ENCODE data around the gene PLA2G12A.

PLA2G12A gene

DNA sequence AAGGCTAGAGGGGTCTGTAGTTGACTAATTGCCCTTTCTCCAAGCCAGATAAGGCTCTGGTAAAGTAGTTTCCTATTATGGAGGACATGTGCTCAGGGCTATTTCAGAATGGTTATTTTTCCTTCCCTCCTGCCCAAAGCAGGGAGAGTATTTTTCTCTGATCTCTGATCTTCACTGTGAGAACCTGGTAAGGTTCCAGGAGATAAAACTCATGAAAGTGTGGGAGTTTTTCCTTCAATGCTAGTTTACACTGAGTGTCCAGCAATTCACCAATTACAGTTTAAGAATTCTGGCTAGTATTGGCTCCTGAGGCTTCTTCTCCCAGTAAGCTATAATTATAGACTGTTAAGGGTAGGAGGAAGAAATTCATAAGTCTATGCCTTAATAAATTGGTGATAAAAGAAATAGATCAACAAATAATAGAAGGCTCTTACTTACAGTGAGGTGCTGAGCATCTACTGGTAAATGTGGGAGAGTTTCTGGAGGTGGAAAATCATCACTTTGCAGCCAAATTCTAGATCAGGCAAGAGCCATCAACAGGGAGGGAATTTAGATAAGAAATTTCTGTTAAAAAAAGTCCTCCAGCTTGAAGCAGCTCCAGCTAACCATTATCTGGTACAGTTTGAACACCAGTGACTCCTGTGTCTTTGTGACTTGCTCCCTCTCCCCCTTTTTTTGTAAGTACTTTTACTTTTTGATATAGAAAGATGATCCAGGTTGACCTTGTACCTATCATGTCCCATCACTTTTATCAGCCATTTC, 57.5 kb downstream of the PLA2G12A start:
- Histone ChIP-seq H3K9me3 (ENCODE audit: control insufficient read depth, insufficient read depth, low read length) (no peaks in the 10 kb centered on the region), H3K4me1 (ENCODE audit: control insufficient read depth, insufficient read depth, low read length) (no peaks in the 10 kb centered on the region), H3K9ac (ENCODE audit: low read depth, low read length) (no peak overlapping the region), H3K36me3 (ENCODE audit: control insufficient read depth, insufficient read depth, low read length) (no peaks in the 10 kb centered on the region), H3K27me3 (ENCODE audit: control insufficient read depth, insufficient read depth, low read length) (no peaks in the 10 kb centered on the region), H3K4me3 (ENCODE audit: low read depth, low read length) (no peak overlapping the region)

DNA sequence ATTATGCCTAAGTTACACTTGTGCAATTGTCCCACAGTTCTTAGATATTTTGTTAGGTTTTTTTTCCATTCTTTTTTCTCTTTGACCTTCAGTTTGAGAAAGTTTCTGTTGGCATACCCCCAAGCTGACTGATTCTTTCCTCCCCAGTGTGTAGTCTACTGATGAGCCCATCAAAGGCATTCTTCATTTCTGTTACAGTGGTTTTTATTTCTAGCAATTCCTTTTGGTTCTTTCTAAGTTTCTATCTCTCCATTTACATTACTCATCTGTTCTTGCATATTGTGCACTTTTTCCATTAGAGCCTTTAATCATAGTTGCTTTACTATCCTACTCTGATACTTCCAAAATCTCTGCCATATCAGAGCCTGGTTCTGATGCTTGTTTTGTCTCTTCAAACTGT, 58.5 kb downstream of the PLA2G12A start:
- H3K27me3 ChIP-seq (ENCODE audit: control insufficient read depth, insufficient read depth, low read length): no peaks in the 10 kb centered on the region
- no peak overlapping the region for H3K4me3 ChIP-seq (ENCODE audit: low read depth, low read length)
- no peaks in the 10 kb centered on the region for H3K36me3 ChIP-seq (ENCODE audit: control insufficient read depth, insufficient read depth, low read length)
- H3K9ac ChIP-seq (ENCODE audit: low read depth, low read length): no peak overlapping the region
- no peaks in the 10 kb centered on the region for H3K9me3 ChIP-seq (ENCODE audit: control insufficient read depth, insufficient read depth, low read length)
- H3K4me1 ChIP-seq (ENCODE audit: control insufficient read depth, insufficient read depth, low read length): no peaks in the 10 kb centered on the region

DNA sequence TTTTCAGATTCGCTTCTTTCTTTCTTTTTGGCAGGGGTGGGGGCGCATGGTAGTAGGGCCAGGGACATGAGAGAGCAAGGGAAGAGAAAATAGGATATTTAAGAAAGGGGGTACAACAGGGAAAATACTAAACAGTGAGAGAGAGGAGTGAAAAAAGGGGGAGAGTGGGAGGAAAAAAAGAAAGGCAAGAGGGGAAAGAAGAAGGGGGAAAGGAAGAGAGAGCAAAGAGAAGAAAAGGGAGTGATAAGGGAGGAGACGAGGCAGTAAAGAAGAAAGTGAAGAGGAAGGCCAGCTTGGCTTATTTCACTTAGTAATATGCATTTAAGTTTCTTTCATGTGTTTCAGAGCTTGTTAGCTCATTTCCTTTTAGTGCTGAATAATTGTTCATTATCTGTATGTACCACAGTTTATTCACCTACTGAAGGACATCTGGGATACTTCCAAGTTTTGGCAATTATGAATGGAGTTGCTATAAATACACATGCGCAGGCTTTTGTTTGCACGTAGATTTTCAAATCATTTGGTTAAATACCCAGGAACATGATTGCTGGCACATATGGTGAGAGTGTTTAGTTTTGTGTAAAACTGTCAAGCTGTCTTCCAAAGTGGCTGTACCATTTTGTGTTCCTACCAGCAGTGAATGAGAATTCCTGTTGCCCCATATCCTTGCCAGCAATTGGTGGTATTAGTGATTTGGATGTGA, 63.9 kb downstream of the PLA2G12A start:
- Histone ChIP-seq H3K36me3 (ENCODE audit: control insufficient read depth, insufficient read depth, low read length) (no peaks in the 10 kb centered on the region), H3K4me1 (ENCODE audit: control insufficient read depth, insufficient read depth, low read length) (peaks cover 3% of the 10 kb centered on the region), H3K9me3 (ENCODE audit: control insufficient read depth, insufficient read depth, low read length) (no peaks in the 10 kb centered on the region), H3K9ac (ENCODE audit: low read depth, low read length) (no peak overlapping the region), H3K27me3 (ENCODE audit: control insufficient read depth, insufficient read depth, low read length) (no peaks in the 10 kb centered on the region), H3K4me3 (ENCODE audit: low read depth, low read length) (no peak overlapping the region)

DNA sequence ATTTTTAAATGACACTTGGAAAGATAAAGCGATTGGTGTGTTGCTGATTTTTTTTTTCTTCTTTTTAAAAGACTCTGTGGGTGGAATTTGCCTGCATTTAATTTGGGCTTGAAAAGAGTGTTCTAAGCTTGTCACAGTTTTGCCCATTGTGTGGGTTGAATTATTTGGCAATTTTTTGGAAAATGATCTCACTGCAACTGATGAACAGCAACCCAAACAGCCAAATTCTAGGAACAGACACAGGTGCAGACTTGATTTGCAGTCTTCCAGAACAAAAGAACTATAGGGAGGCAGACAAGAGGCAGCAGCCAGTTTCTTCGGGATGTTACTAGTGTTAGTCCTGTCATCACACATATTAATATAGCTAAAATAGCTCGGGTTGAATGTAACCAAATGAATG, 67.1 kb downstream of the PLA2G12A start:
- H3K4me3 ChIP-seq (ENCODE audit: low read depth, low read length): no peak overlapping the region
- H3K4me1 ChIP-seq (ENCODE audit: control insufficient read depth, insufficient read depth, low read length): peaks cover 3% of the 10 kb centered on the region
- no peaks in the 10 kb centered on the region for H3K36me3 ChIP-seq (ENCODE audit: control insufficient read depth, insufficient read depth, low read length)
- no peaks in the 10 kb centered on the region for H3K27me3 ChIP-seq (ENCODE audit: control insufficient read depth, insufficient read depth, low read length)
- no peak overlapping the region for H3K9ac ChIP-seq (ENCODE audit: low read depth, low read length)
- no peaks in the 10 kb centered on the region for H3K9me3 ChIP-seq (ENCODE audit: control insufficient read depth, insufficient read depth, low read length)

DNA sequence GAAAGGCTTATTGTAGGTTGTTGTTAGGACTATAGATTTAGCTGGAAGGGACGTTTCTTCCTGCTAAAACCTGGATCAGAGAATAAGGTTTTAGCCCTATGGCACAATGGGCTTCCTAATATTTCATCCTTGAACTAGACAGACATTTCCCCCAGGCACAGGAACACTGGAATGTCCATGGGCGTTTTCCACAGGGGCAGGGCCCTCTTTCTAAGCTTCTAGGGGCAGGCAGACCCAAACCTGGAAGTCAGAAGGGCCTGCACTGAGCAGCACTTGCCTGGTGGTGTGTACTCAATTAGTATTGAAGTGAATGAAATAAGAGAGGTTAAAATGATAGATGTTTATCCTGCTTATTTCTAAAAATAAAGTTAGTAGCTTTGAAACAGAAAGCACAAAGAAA, 67.8 kb downstream of the PLA2G12A start:
- no peak overlapping the region for H3K4me3 ChIP-seq (ENCODE audit: low read depth, low read length)
- no peaks in the 10 kb centered on the region for H3K36me3 ChIP-seq (ENCODE audit: control insufficient read depth, insufficient read depth, low read length)
- no peak overlapping the region for H3K9ac ChIP-seq (ENCODE audit: low read depth, low read length)
- H3K4me1 ChIP-seq (ENCODE audit: control insufficient read depth, insufficient read depth, low read length): peaks cover 3% of the 10 kb centered on the region
- H3K27me3 ChIP-seq (ENCODE audit: control insufficient read depth, insufficient read depth, low read length): no peaks in the 10 kb centered on the region
- H3K9me3 ChIP-seq (ENCODE audit: control insufficient read depth, insufficient read depth, low read length): no peaks in the 10 kb centered on the region

Measured in iPS-15b (cell line).